ENCODE results near the gene DTNB. TPM values are rescaled to one million over a fixed set of nuclear protein-coding genes. Genes with fewer than 3 reads are reported as not detected.
"Not testable (repeated sequence)": the region's sequence is repeated elsewhere in the genome, so short reads cannot be mapped to it uniquely, and the experiment has no call there.

The DTNB gene
- polyA plus RNA-seq, 1 donor from 2014 or later = 16.5 TPM

DNA sequence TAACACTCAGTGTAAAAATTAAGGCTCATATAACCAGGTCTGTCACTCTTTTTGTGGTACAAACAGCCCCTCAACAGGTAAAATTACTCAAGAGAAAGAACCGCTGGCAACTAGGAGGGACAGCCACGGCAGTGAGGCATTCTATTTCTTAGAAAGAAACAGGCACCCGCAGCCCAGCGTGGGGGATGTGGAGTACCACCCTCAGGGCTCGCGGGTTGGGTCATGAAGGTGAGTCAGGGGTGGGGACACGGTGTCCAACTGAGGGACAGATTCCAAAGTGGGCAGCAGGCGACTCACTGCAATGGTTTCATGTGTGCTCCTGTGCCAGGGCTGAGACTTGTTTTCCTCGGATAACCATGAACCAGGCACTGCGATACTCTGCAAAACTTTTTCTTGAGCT, 129.4 kb downstream of the DTNB start:
- Mint-ChIP-seq H3K36me3 (peaks cover 2% of the 10 kb centered on the region), H3K27me3 (no peaks in the 10 kb centered on the region), H3K4me1 (no peaks in the 10 kb centered on the region), H3K4me3 (no peak overlapping the region), H3K27ac (peak overlapping the region in 1 of 3 donors; percentile 50), H3K9me3 (no peaks in the 10 kb centered on the region)

DNA sequence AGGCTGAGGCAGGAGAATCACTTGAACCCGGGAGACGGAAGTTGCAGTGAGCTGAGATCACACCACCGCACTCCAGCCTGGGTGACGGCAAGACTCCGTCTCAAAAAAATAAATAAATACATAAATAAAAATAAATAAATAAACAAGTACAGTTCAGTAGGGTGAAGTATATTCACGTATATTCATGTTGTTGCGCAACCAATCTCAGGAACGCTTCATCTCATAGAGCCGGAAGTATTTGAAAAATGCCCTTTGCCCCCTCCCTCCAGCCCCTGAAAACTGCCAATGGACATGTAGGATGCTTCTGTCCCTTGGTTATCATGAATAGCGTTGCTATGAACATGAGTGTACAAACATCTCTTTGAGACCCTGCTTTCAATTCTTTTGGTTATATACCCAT, 132.0 kb downstream of the DTNB start:
- H3K4me1 Mint-ChIP-seq = no peaks in the 10 kb centered on the region
- no peaks in the 10 kb centered on the region for H3K27me3 Mint-ChIP-seq
- H3K27ac Mint-ChIP-seq = no peak overlapping the region
- H3K9me3 Mint-ChIP-seq = no peaks in the 10 kb centered on the region
- H3K36me3 Mint-ChIP-seq = peaks cover 2% of the 10 kb centered on the region
- H3K4me3 Mint-ChIP-seq = no peak overlapping the region

DNA sequence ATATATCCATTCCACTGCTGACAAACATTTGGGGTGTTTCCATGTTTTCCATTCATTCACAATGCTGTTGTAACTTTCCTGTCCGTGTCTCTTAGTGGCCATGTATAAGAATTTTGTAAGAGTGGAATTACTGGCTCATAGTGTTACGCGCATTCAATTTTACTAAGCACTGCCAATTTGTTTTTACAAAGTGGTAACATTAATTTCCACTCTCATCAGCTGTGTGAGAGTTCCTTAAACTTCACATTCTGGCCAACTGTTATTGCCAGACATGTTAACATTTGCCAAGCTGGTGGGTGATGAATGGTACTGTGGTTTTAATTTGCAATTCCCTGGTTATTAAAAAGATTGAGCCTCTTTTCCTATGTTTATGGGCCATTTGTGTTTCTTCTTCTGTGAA, 134.2 kb downstream of the DTNB start:
- Mint-ChIP-seq H3K27ac (no peak overlapping the region), H3K4me1 (no peaks in the 10 kb centered on the region), H3K27me3 (no peaks in the 10 kb centered on the region), H3K4me3 (no peak overlapping the region), H3K9me3 (no peaks in the 10 kb centered on the region), H3K36me3 (no peaks in the 10 kb centered on the region)

DNA sequence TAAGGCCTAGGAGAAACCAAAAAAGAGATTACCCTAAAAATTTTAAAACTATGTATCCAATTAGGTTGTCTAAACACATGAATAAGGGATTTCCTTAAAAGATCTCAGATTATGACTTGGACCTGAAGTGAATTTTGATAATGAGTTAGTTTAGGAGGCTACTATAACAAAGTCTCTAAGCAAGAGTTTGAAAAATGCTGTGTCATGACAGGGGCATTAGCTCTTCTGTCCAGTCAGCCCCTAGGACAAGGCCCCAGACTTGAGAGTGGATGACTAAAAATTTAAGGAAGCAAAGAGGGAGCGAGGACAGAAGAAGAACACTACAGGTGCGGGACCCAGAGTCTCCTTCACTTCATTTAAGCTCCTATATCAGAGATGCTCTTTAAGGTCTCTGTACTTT, 135.9 kb downstream of the DTNB start:
- no peak overlapping the region for H3K27ac Mint-ChIP-seq
- H3K27me3 Mint-ChIP-seq = no peaks in the 10 kb centered on the region
- H3K4me3 Mint-ChIP-seq = no peak overlapping the region
- H3K9me3 Mint-ChIP-seq = no peaks in the 10 kb centered on the region
- H3K36me3 Mint-ChIP-seq = no peaks in the 10 kb centered on the region
- no peaks in the 10 kb centered on the region for H3K4me1 Mint-ChIP-seq

DNA sequence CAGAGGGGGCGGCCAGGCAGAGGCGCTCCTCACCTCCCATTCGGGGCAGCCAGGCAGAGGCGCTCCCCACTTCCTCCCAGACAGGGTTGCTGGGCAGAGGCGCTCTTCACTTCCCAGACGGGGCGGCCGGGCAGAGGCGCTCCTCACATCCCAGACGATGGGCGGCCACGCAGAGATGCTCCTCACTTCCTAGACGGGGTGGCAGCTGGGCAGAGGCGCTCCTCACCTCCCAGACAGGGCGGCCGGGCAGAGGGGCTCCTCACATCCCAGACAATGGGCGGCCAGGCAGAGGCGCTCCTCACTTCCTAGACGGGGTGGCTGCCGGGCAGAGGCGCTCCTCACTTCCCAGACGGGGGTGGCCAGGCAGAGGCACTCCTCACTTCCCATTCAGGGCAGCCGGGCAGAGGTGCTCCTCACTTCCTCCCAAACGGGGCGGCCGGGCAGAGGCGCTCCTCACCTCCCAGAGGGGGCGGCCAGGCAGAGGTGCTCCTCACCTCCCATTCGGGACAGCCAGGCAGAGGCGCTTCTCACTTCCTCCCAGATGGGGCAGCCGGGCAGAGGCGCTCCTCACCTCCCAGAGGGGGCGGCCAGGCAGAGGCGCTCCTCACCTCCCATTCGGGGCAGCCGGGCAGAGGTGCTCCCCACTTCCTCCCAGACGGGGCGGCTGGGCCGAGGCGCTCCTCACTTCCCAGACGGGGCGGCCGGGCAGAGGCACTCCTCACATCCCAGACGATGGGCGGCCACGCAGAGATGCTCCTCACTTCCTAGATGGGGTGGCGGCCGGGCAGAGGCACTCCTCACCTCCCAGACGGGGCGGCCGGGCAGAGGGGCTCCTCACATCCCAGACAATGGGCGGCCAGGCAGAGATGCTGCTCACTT, 137.7 kb downstream of the DTNB start:
- H3K9me3 Mint-ChIP-seq = not testable (repeated sequence)

DNA sequence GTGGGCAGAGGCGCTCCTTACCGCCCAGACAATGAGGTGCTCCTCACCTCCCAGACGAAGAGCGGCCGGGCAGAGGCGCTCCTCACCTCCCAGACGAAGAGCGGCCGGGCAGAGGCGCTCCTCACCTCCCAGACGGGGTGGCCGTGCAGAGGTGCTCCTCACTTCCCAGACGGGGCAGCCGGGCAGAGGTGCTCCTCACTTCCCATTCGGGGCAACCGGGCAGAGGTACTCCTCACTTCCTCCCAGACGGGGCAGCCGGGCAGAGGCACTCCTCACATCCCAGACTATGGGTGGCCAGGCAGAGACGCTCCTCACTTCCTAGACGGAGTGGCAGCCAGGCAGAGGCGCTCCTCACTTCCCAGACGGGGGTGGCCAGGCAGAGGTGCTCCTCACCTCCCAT, 138.4 kb downstream of the DTNB start:
- not testable (repeated sequence) for H3K27ac Mint-ChIP-seq, H3K9me3 Mint-ChIP-seq, H3K36me3 Mint-ChIP-seq, H3K27me3 Mint-ChIP-seq, H3K4me1 Mint-ChIP-seq, H3K4me3 Mint-ChIP-seq

More for the DNA sequence above, 137.7 kb downstream of the DTNB start:
- H3K27me3 Mint-ChIP-seq, H3K4me1 Mint-ChIP-seq, H3K27ac Mint-ChIP-seq, H3K4me3 Mint-ChIP-seq, H3K36me3 Mint-ChIP-seq: not testable (repeated sequence)

DNA sequence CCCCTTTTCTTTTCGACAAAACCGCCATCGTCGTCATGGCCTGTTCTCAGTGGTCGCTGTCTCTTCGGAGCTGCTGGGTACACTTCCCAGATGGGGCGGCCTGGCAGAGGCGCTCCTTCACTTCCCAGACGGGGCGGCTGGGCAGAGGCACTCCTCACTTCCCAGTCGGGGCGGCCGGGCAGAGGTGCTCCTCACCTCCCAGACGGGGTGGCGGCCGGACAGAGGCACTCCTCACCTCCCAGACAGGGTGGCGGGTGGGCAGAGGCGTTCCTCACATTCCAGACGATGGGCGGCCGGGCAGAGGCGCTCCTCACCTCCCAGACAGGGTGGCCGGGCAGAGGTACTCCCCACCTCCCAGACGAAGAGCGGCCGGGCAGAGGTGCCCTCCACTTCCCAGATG, 138.9 kb downstream of the DTNB start:
- H3K9me3 Mint-ChIP-seq = no peaks in the 10 kb centered on the region
- H3K4me3 Mint-ChIP-seq = no peak overlapping the region
- peaks cover 6% of the 10 kb centered on the region for H3K36me3 Mint-ChIP-seq
- H3K4me1 Mint-ChIP-seq = peaks cover 0 to 1% (median 0%) of the 10 kb centered on the region in 3 donors
- no peak overlapping the region for H3K27ac Mint-ChIP-seq
- H3K27me3 Mint-ChIP-seq = no peaks in the 10 kb centered on the region

DNA sequence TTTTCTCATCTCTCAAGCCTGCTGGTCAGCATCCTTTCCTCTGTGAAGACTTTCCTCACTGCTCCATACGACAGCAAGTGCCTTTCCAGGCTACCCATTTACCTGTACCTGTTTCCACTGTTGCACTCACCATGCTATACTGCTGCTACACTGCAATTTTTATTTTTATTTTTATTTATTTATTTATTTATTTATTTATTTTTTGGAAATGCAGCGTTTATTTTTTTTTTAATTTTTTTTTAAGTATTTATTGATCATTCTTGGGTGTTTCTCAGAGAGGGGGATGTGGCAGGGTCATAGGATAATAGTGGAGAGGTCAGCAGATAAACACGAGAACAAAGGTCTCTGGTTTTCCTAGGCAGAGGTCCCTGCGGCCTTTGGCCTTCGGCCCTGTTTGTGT, 139.6 kb downstream of the DTNB start:
- H3K4me1 Mint-ChIP-seq, H3K36me3 Mint-ChIP-seq, H3K27ac Mint-ChIP-seq, H3K4me3 Mint-ChIP-seq, H3K9me3 Mint-ChIP-seq, H3K27me3 Mint-ChIP-seq: not testable (repeated sequence)

DNA sequence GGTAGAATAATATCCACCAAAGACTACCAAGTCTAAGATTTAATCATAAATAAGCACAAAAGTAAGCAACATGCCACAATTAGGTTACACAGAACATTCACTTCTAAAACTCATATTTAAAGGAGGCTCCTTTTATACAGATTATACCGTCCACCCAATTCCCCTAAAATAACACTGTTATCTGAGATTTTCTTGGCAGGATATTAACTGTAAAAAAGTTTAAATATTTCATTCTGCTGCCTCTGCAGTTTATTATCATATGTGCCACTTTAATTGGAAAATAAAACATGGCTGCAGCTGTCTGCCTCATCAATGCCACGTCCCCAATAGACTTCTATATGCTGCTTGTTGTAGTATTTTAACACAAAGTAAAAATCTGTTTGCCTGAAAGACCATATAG, 140.9 kb downstream of the DTNB start:
- Mint-ChIP-seq H3K4me3 (no peak overlapping the region), H3K27ac (no peak overlapping the region), H3K36me3 (peaks cover 6% of the 10 kb centered on the region)

DNA sequence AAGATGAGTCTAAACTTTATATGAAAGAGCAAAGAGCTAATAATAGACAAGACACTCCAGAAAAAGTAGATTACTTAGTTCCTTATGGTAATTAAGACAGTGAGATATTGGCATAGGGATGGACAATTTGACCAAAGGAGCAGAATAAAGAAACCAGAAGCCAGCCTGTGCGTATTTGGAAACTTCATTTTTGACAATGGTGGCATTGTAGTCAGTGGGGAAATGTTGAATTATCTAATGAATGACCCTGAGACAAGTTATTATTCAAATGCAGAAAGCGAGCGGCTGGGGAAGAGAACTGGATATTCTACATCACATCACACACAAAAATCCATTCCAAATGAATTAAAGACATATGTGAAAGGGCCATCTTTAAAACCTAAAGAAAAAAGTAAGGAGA, 144.3 kb downstream of the DTNB start:
- H3K27me3 Mint-ChIP-seq = no peaks in the 10 kb centered on the region
- H3K27ac Mint-ChIP-seq = no peak overlapping the region
- H3K9me3 Mint-ChIP-seq = no peaks in the 10 kb centered on the region
- H3K4me3 Mint-ChIP-seq = no peak overlapping the region
- H3K36me3 Mint-ChIP-seq = peaks cover 6% of the 10 kb centered on the region
- H3K4me1 Mint-ChIP-seq = peaks cover 0 to 1% (median 0%) of the 10 kb centered on the region in 3 donors

More for the DNA sequence above, 140.9 kb downstream of the DTNB start:
- Mint-ChIP-seq H3K4me1 (peaks cover 0 to 1% (median 0%) of the 10 kb centered on the region in 3 donors), H3K27me3 (no peaks in the 10 kb centered on the region), H3K9me3 (no peaks in the 10 kb centered on the region)

DNA sequence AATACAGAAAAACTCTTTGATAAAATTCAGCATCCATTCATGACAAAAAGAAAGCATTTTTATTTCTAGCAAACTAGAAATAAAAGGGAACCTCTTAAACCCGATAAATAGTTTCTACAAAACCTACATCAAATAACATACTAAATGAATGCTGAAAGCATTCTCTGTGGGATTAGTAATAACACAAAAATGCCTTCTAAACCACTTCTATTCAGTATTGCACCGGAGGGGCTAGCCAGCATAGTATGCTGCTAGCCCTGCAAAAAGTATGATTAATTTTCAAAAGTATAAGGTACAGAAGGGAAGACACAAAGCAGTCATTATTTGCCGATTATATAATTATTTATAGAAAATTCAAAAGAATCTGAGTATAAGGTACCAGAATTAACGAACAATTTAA, 145.2 kb downstream of the DTNB start:
- H3K27ac Mint-ChIP-seq = no peak overlapping the region
- no peaks in the 10 kb centered on the region for H3K27me3 Mint-ChIP-seq
- H3K36me3 Mint-ChIP-seq = peaks cover 6% of the 10 kb centered on the region
- H3K4me3 Mint-ChIP-seq = no peak overlapping the region
- no peaks in the 10 kb centered on the region for H3K9me3 Mint-ChIP-seq
- peaks cover 0 to 1% (median 0%) of the 10 kb centered on the region in 3 donors for H3K4me1 Mint-ChIP-seq

DNA sequence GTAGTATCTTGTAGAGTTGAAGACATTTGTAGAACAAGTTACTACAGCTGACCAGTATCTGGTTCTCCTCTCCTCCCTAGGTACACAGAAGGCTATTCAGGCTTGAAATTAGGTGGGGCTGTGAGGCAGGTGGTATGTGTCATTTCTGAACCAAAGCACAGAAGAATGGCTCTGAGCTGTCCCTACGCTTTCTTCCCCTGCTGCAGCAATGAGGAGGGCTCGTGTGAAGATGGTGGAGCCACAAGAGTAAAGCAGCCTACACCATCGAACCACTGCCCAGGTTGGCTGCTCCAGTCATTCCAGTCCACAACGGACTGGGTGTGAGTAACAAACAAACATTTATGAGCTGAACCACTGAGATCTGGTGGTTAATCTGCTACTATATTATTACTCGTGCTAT, 148.9 kb downstream of the DTNB start:
- H3K4me3 Mint-ChIP-seq = no peak overlapping the region
- no peaks in the 10 kb centered on the region for H3K27me3 Mint-ChIP-seq
- H3K4me1 Mint-ChIP-seq = peaks cover 6 to 7% (median 7%) of the 10 kb centered on the region in 3 donors
- H3K9me3 Mint-ChIP-seq = no peaks in the 10 kb centered on the region
- H3K27ac Mint-ChIP-seq = no peak overlapping the region
- H3K36me3 Mint-ChIP-seq = peaks cover 2% of the 10 kb centered on the region

DNA sequence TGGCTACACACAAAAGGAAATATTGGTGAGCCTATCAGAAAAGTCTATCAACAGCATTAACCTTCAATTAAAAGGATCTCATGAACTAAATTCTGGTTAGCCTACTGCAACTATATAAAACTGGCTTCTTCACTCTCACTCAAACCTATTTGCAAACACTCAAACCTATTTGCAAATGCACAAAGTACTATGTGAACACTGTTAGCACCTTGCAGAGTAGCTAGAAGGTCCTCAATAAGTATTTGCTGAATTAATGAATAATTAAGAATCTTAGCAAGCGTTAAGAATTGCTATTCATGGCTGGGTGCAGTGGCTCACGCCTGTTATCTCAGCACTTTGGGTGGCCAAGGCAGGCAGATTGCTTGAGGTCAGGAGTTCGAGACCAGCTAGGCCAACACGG, 150.3 kb downstream of the DTNB start:
- H3K36me3 Mint-ChIP-seq = peaks cover 2% of the 10 kb centered on the region
- peak overlapping the region in 1 of 3 donors; percentile 3 for H3K27ac Mint-ChIP-seq
- peaks cover 6 to 7% (median 7%) of the 10 kb centered on the region in 3 donors for H3K4me1 Mint-ChIP-seq
- no peaks in the 10 kb centered on the region for H3K9me3 Mint-ChIP-seq
- H3K4me3 Mint-ChIP-seq = no peak overlapping the region
- no peaks in the 10 kb centered on the region for H3K27me3 Mint-ChIP-seq

DNA sequence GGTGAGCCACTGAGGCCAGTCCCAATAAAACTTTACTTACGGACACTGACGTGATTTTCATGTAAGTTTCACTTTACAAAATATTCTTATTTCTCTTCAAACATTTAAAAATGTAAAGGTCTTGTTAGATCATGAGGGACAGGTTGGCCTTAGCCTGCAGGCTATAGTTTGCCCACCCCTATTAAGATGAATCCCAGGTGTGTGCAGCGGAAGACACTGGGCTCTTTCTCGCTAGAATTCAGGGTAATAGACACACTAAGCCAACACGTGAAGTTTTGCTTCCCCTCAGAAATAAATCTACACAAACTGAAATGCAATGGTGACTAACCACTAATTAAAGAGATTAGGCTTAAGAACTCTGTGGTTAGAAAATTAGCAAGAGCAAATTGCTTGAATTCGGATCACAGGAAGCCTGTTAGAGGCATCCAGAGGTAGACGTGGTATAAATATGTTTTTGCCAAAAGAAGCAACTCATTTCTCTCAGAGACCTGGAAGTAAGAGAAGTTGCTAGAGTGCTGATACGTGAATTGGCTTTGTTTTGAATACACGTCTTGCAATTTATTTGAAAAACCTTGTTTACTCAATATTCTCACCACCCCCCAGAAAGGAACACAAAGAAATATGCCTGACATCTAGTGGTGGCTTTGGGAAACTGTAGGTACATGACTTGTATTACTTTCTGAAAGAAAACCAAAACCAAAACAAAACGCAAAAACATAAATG, 151.6 kb downstream of the DTNB start:
- H3K27ac Mint-ChIP-seq = peak overlapping the region in 1 of 3 donors; percentile 3
- H3K9me3 Mint-ChIP-seq = no peaks in the 10 kb centered on the region
- peak overlapping the region in 1 of 4 donors; percentile 6 for H3K4me3 Mint-ChIP-seq
- peaks cover 9 to 13% (median 12%) of the 10 kb centered on the region in 3 donors for H3K4me1 Mint-ChIP-seq
- H3K36me3 Mint-ChIP-seq = peaks cover 2% of the 10 kb centered on the region
- no peaks in the 10 kb centered on the region for H3K27me3 Mint-ChIP-seq

DNA sequence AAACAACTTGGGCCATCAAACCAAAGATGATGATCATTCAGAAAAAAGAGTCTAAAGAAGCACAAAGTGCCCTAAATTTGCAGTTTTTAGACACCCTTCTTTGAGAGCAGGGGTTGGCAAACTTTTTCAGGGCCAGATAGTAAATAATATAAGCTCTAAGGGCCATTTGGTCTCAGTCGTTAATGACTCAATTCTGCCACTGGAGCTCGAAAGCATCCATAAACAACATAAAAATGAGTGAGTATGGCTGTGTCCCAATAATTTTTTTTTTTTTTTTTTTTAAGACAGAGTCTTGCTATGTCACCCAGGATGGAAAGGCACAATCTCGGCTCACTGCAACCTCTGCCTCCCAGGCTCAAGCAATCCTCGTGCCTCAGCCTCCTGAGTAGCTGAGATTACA, 152.3 kb downstream of the DTNB start:
- Mint-ChIP-seq H3K4me3 (no peak overlapping the region), H3K9me3 (no peaks in the 10 kb centered on the region), H3K27me3 (no peaks in the 10 kb centered on the region), H3K4me1 (peaks cover 9 to 13% (median 12%) of the 10 kb centered on the region in 3 donors), H3K36me3 (peaks cover 3% of the 10 kb centered on the region), H3K27ac (no peak overlapping the region)

DNA sequence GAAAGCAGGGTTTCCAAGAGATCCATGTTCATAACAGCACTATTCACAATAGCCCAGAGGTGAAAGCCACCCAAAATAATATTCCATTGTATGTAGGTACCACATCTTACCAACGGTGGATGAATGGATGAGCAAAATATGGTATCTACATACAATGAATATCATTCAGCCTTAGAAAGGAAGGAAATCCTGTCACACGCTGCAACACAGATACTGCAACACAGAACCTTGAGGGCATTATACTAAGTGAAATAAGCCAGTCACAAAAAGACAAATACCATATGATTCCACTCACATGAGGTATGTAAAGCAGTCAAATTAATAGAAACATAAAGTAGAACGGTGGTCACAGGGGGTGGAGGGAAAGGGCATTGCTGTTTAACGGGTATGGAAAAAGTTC, 155.7 kb downstream of the DTNB start:
- no peaks in the 10 kb centered on the region for H3K27me3 Mint-ChIP-seq
- peak overlapping the region in 1 of 3 donors; percentile 48 for H3K27ac Mint-ChIP-seq
- H3K4me3 Mint-ChIP-seq = no peak overlapping the region
- no peaks in the 10 kb centered on the region for H3K9me3 Mint-ChIP-seq
- H3K36me3 Mint-ChIP-seq = peaks cover 3% of the 10 kb centered on the region
- H3K4me1 Mint-ChIP-seq = peaks cover 23 to 34% (median 28%) of the 10 kb centered on the region in 3 donors

Data from IgD-negative memory B cell (primary cell).